Thymus (tissue), 14 donors: ENCODE results near the gene IFI44. TPM values are rescaled to one million over a fixed set of nuclear protein-coding genes. Genes with fewer than 3 reads are reported as not detected.

Experiments
- DNase-seq, 9 donors: peaks; one replicate each; pipeline ENCODE4 v3.0.0-alpha.2; 2013; ENCODE audit warnings: low spot score in 9 of 9, low read depth in 6 of 9, missing footprints in 1 of 9
- H3K27ac ChIP-seq, 2 donors: one replicate each; pipeline ENCODE4 v1.5.1; 2013; ENCODE audit warnings: control low read depth in 1 of 2, low read depth in 1 of 2, low read length in 1 of 2, mild to moderate bottlenecking in 1 of 2, moderate library complexity in 1 of 2
- H3K27me3 ChIP-seq, 2 donors: one replicate each; pipeline ENCODE4 v1.5.1; 2013; ENCODE audit warnings: low read length in 1 of 2; ENCODE audit not compliant: control insufficient read depth in 2 of 2, insufficient read depth in 1 of 2
- H3K36me3 ChIP-seq, 2 donors: one replicate each; pipeline ENCODE4 v1.5.1; 2013; ENCODE audit warnings: low read length in 1 of 2, mild to moderate bottlenecking in 1 of 2, moderate library complexity in 1 of 2; ENCODE audit not compliant: control insufficient read depth in 2 of 2, insufficient read depth in 2 of 2
- H3K4me1 ChIP-seq, 2 donors: one replicate each; pipeline ENCODE4 v1.5.1; 2013; ENCODE audit warnings: low read length in 2 of 2; ENCODE audit not compliant: control insufficient read depth in 2 of 2, insufficient read depth in 2 of 2
- H3K4me3 ChIP-seq, 2 donors: one replicate each; pipeline ENCODE4 v1.5.1; 2013; ENCODE audit warnings: low read length in 2 of 2, control low read depth in 1 of 2, mild to moderate bottlenecking in 1 of 2
- H3K9me3 ChIP-seq, 2 donors: one replicate each; pipeline ENCODE4 v1.5.1; 2013; ENCODE audit warnings: low read length in 1 of 2, mild to moderate bottlenecking in 1 of 2; ENCODE audit not compliant: control insufficient read depth in 2 of 2, insufficient read depth in 1 of 2
- WGBS: extraction: QIAGEN DNeasy Blood & Tissue Kit; methylation state at CpG from one replicate; pipeline ENCODE4 v1.1.7; 2013; 5-methylcytosine and 5-hydroxymethylcytosine counted together
- long read RNA-seq, 10 donors: transcript quantifications; one replicate each; lab custom pipeline, GENCODE V29; 2026
- polyA plus RNA-seq: library from polyadenylated mRNA; stranded (reverse); fragments of 200-250 nt; gene quantifications from one replicate; pipeline ENCODE4 v1.2.3, GENCODE V29; 2013
- total RNA-seq: library from RNA; stranded (reverse); fragments of 120-200 nt; gene quantifications from one replicate; pipeline ENCODE4 v1.2.4, GENCODE V29; 2013
- donor health status: healthy.

Gene IFI44, protein sequence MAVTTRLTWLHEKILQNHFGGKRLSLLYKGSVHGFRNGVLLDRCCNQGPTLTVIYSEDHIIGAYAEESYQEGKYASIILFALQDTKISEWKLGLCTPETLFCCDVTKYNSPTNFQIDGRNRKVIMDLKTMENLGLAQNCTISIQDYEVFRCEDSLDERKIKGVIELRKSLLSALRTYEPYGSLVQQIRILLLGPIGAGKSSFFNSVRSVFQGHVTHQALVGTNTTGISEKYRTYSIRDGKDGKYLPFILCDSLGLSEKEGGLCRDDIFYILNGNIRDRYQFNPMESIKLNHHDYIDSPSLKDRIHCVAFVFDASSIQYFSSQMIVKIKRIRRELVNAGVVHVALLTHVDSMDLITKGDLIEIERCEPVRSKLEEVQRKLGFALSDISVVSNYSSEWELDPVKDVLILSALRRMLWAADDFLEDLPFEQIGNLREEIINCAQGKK
- total RNA-seq: 61.5 TPM
- 124 TPM for polyA plus RNA-seq
- long read RNA-seq, donor 1: 0 reads
- long read RNA-seq, donor 2, partial matches to known transcripts: 39 of 50 reads
- long read RNA-seq, donor 2, other reads (novel, unspliced or antisense): 0 of 50 reads
- long read RNA-seq, donor 3, partial matches to known transcripts: 13 of 21 reads
- long read RNA-seq, donor 3, other reads (novel, unspliced or antisense): 0 of 21 reads
- long read RNA-seq, donor 4, partial matches to known transcripts: 11 of 14 reads
- long read RNA-seq, donor 4, other reads (novel, unspliced or antisense): 0 of 14 reads
- long read RNA-seq, donor 5, transcript IFI44-201 (9 exons, 1,687 nt): major isoform, 16 of 38 reads
- long read RNA-seq, donor 5, transcript IFI44-207 (2 exons, 577 nt): minor isoform, 5 of 38 reads
- long read RNA-seq, donor 5, partial matches to known transcripts: 13 of 38 reads
- long read RNA-seq, donor 5, other reads (novel, unspliced or antisense): 0 of 38 reads
- long read RNA-seq, donor 6, partial matches to known transcripts: 19 of 24 reads
- long read RNA-seq, donor 6, other reads (novel, unspliced or antisense): 0 of 24 reads
- long read RNA-seq, donor 7, transcript IFI44-201 (9 exons, 1,687 nt): major isoform, 8 of 29 reads
- long read RNA-seq, donor 7, partial matches to known transcripts: 16 of 29 reads
- long read RNA-seq, donor 7, other reads (novel, unspliced or antisense): 0 of 29 reads
- long read RNA-seq, donor 8, partial matches to known transcripts: 0 of 2 reads
- long read RNA-seq, donor 8, other reads (novel, unspliced or antisense): 0 of 2 reads
- long read RNA-seq, donor 9, partial matches to known transcripts: 0 of 4 reads
- long read RNA-seq, donor 9, other reads (novel, unspliced or antisense): 0 of 4 reads
- long read RNA-seq, donor 10, partial matches to known transcripts: 0 of 2 reads
- long read RNA-seq, donor 10, other reads (novel, unspliced or antisense): 0 of 2 reads

GRCh38 chr1:78649628-78650027 is at the start of gene IFI44:
Gene IFI44, plus strand, starts transcription at chr1:78649831. Its CDS starts 365 bp downstream, at chr1:78650196.
- no peaks in the 10 kb centered on the region for H3K27me3 ChIP-seq
- peak within 1 kb of the TSS; percentile 70 to 80 for H3K27ac ChIP-seq
- H3K9me3 ChIP-seq: peaks cover 0 to 7% of the 10 kb centered on the region in 2 donors
- DNase-seq: peak; percentile 33 to 86 (median 52)
- H3K36me3 ChIP-seq: no peaks in the 10 kb centered on the region
- H3K4me1 ChIP-seq: peaks cover 2 to 6% of the 10 kb centered on the region in 2 donors
- peak within 1 kb of the TSS; percentile 35 to 46 for H3K4me3 ChIP-seq

DNA sequence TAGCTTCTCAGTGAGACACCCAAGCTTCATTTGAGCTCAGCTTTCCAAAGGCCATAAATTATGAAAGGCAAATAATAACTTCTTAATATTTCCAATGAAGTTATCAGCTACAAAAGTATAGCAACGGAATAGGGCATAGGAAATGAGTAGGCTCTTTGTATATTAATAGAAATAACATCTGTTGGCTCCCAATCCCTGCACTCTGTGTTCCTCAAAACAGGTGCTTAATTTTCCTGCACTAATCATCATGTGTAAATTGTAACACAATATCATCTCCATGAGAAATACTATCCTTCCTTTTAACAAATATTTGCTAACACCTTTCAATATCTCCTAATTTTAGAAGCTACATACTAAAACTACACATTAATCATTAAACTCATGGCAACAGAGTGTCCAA is 48.6 kb upstream of the IFI44 start:
- Histone ChIP-seq H3K27me3 (no peaks in the 10 kb centered on the region), H3K27ac (no peak overlapping the region), H3K4me3 (no peak overlapping the region), H3K4me1 (no peaks in the 10 kb centered on the region), H3K36me3 (no peaks in the 10 kb centered on the region), H3K9me3 (no peaks in the 10 kb centered on the region)
- WGBS: 26% methylated on average over 1 of the region's 1 CpG
- no peak for DNase-seq

DNA sequence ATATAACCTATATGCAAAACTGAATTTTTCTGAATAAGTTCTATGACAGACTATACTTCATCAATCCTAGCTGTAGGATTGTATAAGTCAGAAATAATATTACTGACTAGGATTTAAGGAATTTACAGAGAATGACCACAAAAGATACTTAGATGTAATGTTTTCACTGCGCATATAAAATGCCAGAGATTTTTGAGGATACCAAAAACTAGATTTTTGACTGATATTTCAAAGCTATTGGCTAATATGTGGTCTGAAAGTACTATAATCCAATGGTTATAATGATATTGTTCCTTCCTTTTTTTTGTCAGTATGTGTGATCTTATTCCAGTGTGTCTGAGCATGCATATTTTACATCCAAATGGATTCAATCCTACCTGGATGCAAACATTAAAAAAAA is 46.4 kb upstream of the IFI44 start:
- no peak overlapping the region for H3K27ac ChIP-seq
- peaks cover 0 to 4% of the 10 kb centered on the region in 2 donors for H3K4me1 ChIP-seq
- no peak overlapping the region for H3K4me3 ChIP-seq
- WGBS: 94% methylated on average over 1 of the region's 1 CpG
- H3K9me3 ChIP-seq: no peaks in the 10 kb centered on the region
- H3K27me3 ChIP-seq: no peaks in the 10 kb centered on the region
- no peaks in the 10 kb centered on the region for H3K36me3 ChIP-seq
- DNase-seq: no peak

- Histone ChIP-seq H3K27me3 (no peaks in the 10 kb centered on the region), H3K4me3 (no peak overlapping the region), H3K36me3 (no peaks in the 10 kb centered on the region), H3K4me1 (peaks cover 0 to 4% of the 10 kb centered on the region in 2 donors), H3K27ac (no peak overlapping the region), H3K9me3 (no peaks in the 10 kb centered on the region)
- no peak for DNase-seq
- 96% methylated on average over 5 of the region's 5 CpGs for WGBS
Observed at GRCh38 chr1:78604643-78605042, 45.0 kb upstream of the IFI44 start.

DNA sequence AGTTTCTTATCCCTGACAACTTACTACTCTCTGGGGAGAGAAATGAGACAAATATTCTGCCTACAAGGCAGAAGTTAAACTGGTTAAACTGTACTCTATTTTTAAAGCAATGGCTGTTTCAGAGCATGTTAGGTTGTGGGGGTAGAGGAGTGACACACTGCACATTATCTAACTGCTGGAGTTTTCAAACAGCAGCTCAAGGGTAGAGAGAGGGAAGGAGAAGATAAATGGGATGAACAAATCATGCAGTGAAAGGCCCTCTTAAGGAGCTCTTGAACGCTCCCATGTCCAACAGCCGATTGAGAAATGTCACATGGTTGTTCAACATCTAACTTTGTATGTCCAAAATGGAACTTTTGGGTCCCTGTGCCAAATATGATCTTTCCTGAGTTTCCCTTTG is 43.4 kb upstream of the IFI44 start:
- Histone ChIP-seq H3K27me3 (no peaks in the 10 kb centered on the region), H3K4me1 (peaks cover 0 to 4% of the 10 kb centered on the region in 2 donors), H3K4me3 (no peak overlapping the region), H3K9me3 (no peaks in the 10 kb centered on the region), H3K27ac (no peak overlapping the region), H3K36me3 (no peaks in the 10 kb centered on the region)
- DNase-seq: no peak
- WGBS: 98% methylated on average over 2 of the region's 2 CpGs

DNA sequence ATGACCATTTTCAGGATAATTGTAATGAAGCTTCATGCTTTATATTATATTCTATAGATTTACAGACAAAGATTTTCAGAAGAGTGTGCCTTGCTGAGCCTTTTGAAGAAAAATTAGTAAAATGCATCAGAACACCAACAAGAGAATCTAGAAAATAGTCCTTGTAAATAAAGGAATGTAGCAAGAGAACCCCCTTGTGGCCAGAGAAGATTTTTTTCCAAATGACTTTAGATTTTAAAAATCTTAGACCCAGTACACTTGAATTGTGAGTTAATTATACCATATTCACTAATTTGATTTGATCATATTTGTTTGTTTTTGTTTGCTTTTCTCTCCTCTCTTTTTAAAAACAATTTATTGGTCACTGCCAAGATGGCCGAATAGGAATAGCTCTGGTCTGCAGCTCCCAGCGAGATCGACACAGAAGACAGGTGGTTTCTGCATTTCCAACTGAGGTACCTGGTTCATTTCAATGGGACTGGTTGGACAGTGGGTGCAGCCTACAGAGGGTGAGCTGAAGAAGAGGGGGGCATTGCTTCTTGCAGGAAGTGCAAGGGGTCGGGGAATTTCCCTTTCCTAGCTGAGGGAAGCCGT is 42.2 kb upstream of the IFI44 start:
- Histone ChIP-seq H3K27ac (no peak overlapping the region), H3K4me1 (peaks cover 0 to 4% of the 10 kb centered on the region in 2 donors), H3K27me3 (no peaks in the 10 kb centered on the region), H3K4me3 (no peak overlapping the region), H3K36me3 (no peaks in the 10 kb centered on the region), H3K9me3 (no peaks in the 10 kb centered on the region)
- no peak for DNase-seq
- WGBS: 96% methylated on average over 5 of the region's 5 CpGs

GRCh38 chr1:78607944-78608343 is 41.7 kb upstream of the IFI44 start:
- no peaks in the 10 kb centered on the region for H3K27me3 ChIP-seq
- peak in 1 of 9 donors; percentile 18 for DNase-seq
- no peaks in the 10 kb centered on the region for H3K9me3 ChIP-seq
- no peak overlapping the region for H3K27ac ChIP-seq
- H3K4me1 ChIP-seq: peaks cover 0 to 4% of the 10 kb centered on the region in 2 donors
- no peak overlapping the region for H3K4me3 ChIP-seq
- 83% methylated on average over 4 of the region's 4 CpGs for WGBS
- H3K36me3 ChIP-seq: no peaks in the 10 kb centered on the region

- WGBS: 44% methylated on average over 7 of the region's 7 CpGs
- Histone ChIP-seq H3K4me3 (no peak overlapping the region), H3K9me3 (no peaks in the 10 kb centered on the region), H3K36me3 (no peaks in the 10 kb centered on the region), H3K27me3 (no peaks in the 10 kb centered on the region), H3K27ac (no peak overlapping the region), H3K4me1 (peaks cover 0 to 11% of the 10 kb centered on the region in 2 donors)
- peak; percentile 37 to 92 (median 71) for DNase-seq
Observed at GRCh38 chr1:78617615-78618026, 32.0 kb upstream of the IFI44 start.
